WTC11 (cell line): ENCODE data around the gene GALT. TPM values are rescaled to one million over a fixed set of nuclear protein-coding genes. Genes with fewer than 3 reads are reported as not detected.

Experiments used
- ATAC-seq: fragments of 200-7000 bp; cut with Tn5 transposase; 2 replicates; pipeline ENCODE4 v1.10.0; 2021; ENCODE audit warnings: mild to moderate bottlenecking, moderate library complexity
- CTCF ChIA-PET: fragments of 300-600 bp; sonication (Branson Sonifier 250); formaldehyde crosslinking; loops from one replicate; lab custom pipeline; 2021; ENCODE audit warnings: antibody characterized with exemption; lab: Charles Lee
- POLR2A ChIA-PET: fragments of 350-600 bp; sonication (Branson Sonifier 250); formaldehyde crosslinking; loops from one replicate; lab custom pipeline; 2021; ENCODE audit warnings: antibody characterized with exemption; lab: Charles Lee
- DNase-seq: peaks from one replicate; pipeline ENCODE4 v3.0.0; 2021; ENCODE audit warnings: low spot score
- H3K27ac Mint-ChIP-seq: 2 replicates; pipeline ENCODE4 v1.8.0; 2021; ENCODE audit warnings: mixed read lengths
- H3K27me3 Mint-ChIP-seq: 2 replicates; pipeline ENCODE4 v1.8.0; 2021; ENCODE audit warnings: low read depth, mild to moderate bottlenecking, moderate library complexity, mixed read lengths
- H3K36me3 Mint-ChIP-seq: 2 replicates; pipeline ENCODE4 v1.8.0; 2021; ENCODE audit warnings: mixed read lengths
- H3K4me1 Mint-ChIP-seq: 2 replicates; pipeline ENCODE4 v1.8.0; 2022; ENCODE audit warnings: mixed read lengths
- H3K4me3 Mint-ChIP-seq: 2 replicates; pipeline ENCODE4 v1.8.0; 2021; ENCODE audit warnings: mild to moderate bottlenecking, moderate library complexity, mixed read lengths
- H3K9me3 Mint-ChIP-seq: 2 replicates; pipeline ENCODE4 v1.8.0; 2021; ENCODE audit warnings: mixed read lengths
- CREB1 ChIP-seq: sonication (generic); formaldehyde crosslinking; IDR thresholded peaks from 2 replicates; pipeline ENCODE4 v1.8.0; 2023; ENCODE audit warnings: mild to moderate bottlenecking, missing genetic modification reagents
- CTCF ChIP-seq: fragments of 200-600 bp; IDR thresholded peaks from 2 replicates; pipeline ENCODE4 v1.8.0; 2022; ENCODE audit warnings: antibody characterized with exemption
- IRF1 ChIP-seq: sonication (generic); formaldehyde crosslinking; IDR thresholded peaks from 2 replicates; pipeline ENCODE4 v1.8.0; 2023; ENCODE audit warnings: missing genetic modification reagents
- IRF2 ChIP-seq: sonication (generic); formaldehyde crosslinking; IDR thresholded peaks from 2 replicates; pipeline ENCODE4 v1.8.0; 2022; ENCODE audit warnings: low read depth, missing genetic modification reagents, borderline replicate concordance
- NFE2L1 ChIP-seq: sonication (generic); formaldehyde crosslinking; IDR thresholded peaks from 2 replicates; pipeline ENCODE4 v1.8.1; 2023; ENCODE audit warnings: missing genetic modification reagents
- NR1H2 ChIP-seq: sonication (generic); formaldehyde crosslinking; IDR thresholded peaks from 2 replicates; pipeline ENCODE4 v1.9.0; 2021; ENCODE audit warnings: mild to moderate bottlenecking, moderate library complexity, missing genetic modification reagents
- SOX15 ChIP-seq: fragments of 250-450 bp; sonication (Bioruptor Pico); IDR thresholded peaks from 2 replicates; pipeline ENCODE4 v1.9.0; 2021; ENCODE audit warnings: mild to moderate bottlenecking
- SP1 ChIP-seq: sonication (generic); formaldehyde crosslinking; conservative IDR thresholded peaks from 2 replicates; pipeline ENCODE4 v1.8.1; 2022; ENCODE audit warnings: missing genetic modification reagents
- TCF7 ChIP-seq: sonication (generic); formaldehyde crosslinking; IDR thresholded peaks from 2 replicates; pipeline ENCODE4 v1.8.0; 2022; ENCODE audit warnings: mild to moderate bottlenecking, low read depth, missing genetic modification reagents, moderate library complexity
- TEAD1 ChIP-seq: sonication (generic); formaldehyde crosslinking; IDR thresholded peaks from 2 replicates; pipeline ENCODE4 v1.8.0; 2022; ENCODE audit warnings: mild to moderate bottlenecking, missing genetic modification reagents
- TEAD4 ChIP-seq: sonication (generic); formaldehyde crosslinking; IDR thresholded peaks from 2 replicates; pipeline ENCODE4 v1.8.0; 2022; ENCODE audit warnings: mild to moderate bottlenecking, missing genetic modification reagents
- ZNF121 ChIP-seq: sonication (generic); formaldehyde crosslinking; IDR thresholded peaks from 2 replicates; pipeline ENCODE4 v1.8.0; 2023; ENCODE audit warnings: missing genetic modification reagents
- ZNF219 ChIP-seq: sonication (generic); formaldehyde crosslinking; IDR thresholded peaks from 2 replicates; pipeline ENCODE4 v1.8.0; 2023; ENCODE audit warnings: missing genetic modification reagents, mild to moderate bottlenecking, borderline replicate concordance
- ZNF232 ChIP-seq: sonication (generic); formaldehyde crosslinking; IDR thresholded peaks from 2 replicates; pipeline ENCODE4 v1.8.0; 2022; ENCODE audit warnings: mild to moderate bottlenecking, missing genetic modification reagents
- total RNA-seq: library from RNA; stranded (reverse); gene quantifications from 3 replicates; pipeline ENCODE4 v1.2.3, GENCODE V29; 2021
- TF ChIP-seq, protein P1 (sequence below): sonication (generic); formaldehyde crosslinking; IDR thresholded peaks from 2 replicates; pipeline ENCODE4 v1.8.0; 2023; ENCODE audit warnings: missing genetic modification reagents, mild to moderate bottlenecking, borderline replicate concordance
- TF ChIP-seq, protein P2 (sequence below): fragments of 250-450 bp; sonication (Bioruptor Pico); IDR thresholded peaks from 2 replicates; pipeline ENCODE4 v1.8.0; 2021; ENCODE audit warnings: mild to moderate bottlenecking
- TF ChIP-seq, protein P3 (sequence below): sonication (generic); formaldehyde crosslinking; IDR thresholded peaks from 2 replicates; pipeline ENCODE4 v1.8.1; 2023; ENCODE audit warnings: mild to moderate bottlenecking, missing genetic modification reagents
- TF ChIP-seq, protein P4 (sequence below): sonication (generic); formaldehyde crosslinking; IDR thresholded peaks from 2 replicates; pipeline ENCODE4 v1.8.0; 2022; ENCODE audit warnings: missing genetic modification reagents

GALT gene
- total RNA-seq, 1 experiment from 2014 or later = 39.7 TPM

DNA sequence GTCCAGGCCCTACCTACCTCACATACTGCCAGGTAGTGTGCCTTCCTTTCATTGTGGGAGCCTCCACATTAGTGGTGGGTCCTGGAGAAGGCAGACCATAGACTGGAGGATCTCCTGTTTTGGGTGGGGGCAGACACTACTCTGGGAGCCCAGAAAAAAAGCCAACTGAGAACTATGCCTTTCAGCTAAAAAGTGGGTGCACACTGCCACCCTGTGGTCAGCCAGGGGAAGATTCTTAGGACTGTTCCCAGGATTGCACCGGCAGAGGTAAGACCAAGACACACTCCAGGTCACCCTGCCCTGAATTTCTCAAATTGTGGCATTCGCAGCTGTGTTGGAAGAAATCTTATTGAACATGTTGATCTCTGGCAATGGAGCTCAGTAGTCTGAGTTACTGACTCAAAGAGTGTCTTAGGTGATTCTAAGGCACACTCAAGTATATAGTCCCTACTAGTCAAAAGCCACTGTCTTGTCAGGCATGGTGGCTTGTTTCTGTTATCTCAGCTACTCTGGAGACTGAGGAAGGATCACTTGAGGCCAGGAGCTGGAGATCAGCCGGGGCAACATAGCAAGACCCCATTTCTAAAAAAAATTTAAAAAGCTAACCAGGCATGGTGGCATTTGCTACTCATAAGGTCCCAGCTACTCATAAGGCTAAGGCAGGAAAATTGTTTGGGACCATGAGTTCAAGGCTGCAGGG is 12.5 kb upstream of the GALT start:
- H3K36me3 Mint-ChIP-seq = peaks cover 4% of the 10 kb centered on the region
- TF ChIP-seq TCF7 (CRISPR knock-in tag) (no peak), CTCF (peak; percentile 68), SP1 (CRISPR knock-in tag) (peak; percentile 34; the same call in 1 of the 2 replicates), CREB1 (CRISPR knock-in tag) (no peak), TEAD1 (CRISPR knock-in tag) (0 out of 2 replicates have a peak, but pooled peaks have one; percentile 15), ZNF121 (CRISPR knock-in tag) (peak; percentile 91), ZNF219 (CRISPR knock-in tag) (no peak)
- TF ChIP-seq, protein P1, sequence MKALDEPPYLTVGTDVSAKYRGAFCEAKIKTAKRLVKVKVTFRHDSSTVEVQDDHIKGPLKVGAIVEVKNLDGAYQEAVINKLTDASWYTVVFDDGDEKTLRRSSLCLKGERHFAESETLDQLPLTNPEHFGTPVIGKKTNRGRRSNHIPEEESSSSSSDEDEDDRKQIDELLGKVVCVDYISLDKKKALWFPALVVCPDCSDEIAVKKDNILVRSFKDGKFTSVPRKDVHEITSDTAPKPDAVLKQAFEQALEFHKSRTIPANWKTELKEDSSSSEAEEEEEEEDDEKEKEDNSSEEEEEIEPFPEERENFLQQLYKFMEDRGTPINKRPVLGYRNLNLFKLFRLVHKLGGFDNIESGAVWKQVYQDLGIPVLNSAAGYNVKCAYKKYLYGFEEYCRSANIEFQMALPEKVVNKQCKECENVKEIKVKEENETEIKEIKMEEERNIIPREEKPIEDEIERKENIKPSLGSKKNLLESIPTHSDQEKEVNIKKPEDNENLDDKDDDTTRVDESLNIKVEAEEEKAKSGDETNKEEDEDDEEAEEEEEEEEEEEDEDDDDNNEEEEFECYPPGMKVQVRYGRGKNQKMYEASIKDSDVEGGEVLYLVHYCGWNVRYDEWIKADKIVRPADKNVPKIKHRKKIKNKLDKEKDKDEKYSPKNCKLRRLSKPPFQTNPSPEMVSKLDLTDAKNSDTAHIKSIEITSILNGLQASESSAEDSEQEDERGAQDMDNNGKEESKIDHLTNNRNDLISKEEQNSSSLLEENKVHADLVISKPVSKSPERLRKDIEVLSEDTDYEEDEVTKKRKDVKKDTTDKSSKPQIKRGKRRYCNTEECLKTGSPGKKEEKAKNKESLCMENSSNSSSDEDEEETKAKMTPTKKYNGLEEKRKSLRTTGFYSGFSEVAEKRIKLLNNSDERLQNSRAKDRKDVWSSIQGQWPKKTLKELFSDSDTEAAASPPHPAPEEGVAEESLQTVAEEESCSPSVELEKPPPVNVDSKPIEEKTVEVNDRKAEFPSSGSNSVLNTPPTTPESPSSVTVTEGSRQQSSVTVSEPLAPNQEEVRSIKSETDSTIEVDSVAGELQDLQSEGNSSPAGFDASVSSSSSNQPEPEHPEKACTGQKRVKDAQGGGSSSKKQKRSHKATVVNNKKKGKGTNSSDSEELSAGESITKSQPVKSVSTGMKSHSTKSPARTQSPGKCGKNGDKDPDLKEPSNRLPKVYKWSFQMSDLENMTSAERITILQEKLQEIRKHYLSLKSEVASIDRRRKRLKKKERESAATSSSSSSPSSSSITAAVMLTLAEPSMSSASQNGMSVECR = no peak
- TF ChIP-seq, all 79 proteins: peak for 4
- Mint-ChIP-seq H3K4me3 (no peak overlapping the region), H3K27me3 (peaks cover 47% of the 10 kb centered on the region), H3K27ac (peak overlapping the region; percentile 26; the same call in 1 of the 2 replicates), H3K9me3 (no peaks in the 10 kb centered on the region), H3K4me1 (peaks cover 34% of the 10 kb centered on the region)
- ATAC-seq = peak; percentile 46
- CTCF ChIA-PET = interaction anchor here (0.6 to 6.7 kb wide), 33 partner anchors 9 to 230 kb away, joined by 3 to 94 read pairs (median 5); partner anchors contain the start of genes DCTN3, ENHO, GALT and IL11RA
- POLR2A ChIA-PET = interaction anchor here (1.1 to 1.2 kb wide), 2 partner anchors 9 to 12 kb away, joined by 6 to 8 read pairs; partner anchors contain the start of gene GALT
- DNase-seq = peak; percentile 75

DNA sequence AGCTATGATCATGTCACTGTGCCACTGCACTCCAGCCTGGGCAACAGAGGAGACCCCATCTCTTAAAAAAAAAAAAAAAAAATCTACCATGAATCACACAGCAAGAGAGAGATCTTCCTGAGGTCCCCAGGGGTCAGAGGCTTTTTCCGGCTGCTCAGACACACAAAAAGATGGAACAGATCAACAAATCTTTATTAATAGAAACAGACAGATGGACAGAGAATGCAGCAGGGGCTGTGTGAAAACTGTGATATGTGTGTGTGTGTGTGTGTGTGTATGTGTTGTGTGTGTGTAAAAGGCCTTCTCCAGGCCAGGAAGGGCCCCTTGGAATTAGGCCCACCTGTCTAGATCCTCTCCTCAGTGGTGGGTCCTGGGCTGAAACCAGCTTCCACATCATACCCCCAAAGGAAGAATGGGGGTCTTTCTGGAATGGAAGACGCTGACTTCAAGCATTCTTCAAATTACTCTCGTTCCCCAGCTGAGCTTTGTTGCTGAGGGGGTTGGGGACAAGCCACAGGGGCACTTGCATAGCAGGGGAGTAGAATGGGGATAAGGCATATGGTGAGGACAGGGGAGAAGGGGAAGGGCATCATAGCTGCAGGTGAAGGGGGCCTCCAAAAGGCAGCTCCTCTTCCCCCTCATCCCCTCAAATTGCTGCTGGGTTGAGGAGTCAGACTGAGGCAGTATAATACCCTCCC is 11.8 kb upstream of the GALT start:
- POLR2A ChIA-PET = interaction anchor here (1.2 kb wide), 1 partner anchor 11 kb away, joined by 8 read pairs; the partner anchor contains the start of gene GALT
- TF ChIP-seq IRF1 (CRISPR knock-in tag) (no peak), ZNF232 (CRISPR knock-in tag) (no peak), SOX15 (CRISPR knock-in tag) (no peak), IRF2 (CRISPR knock-in tag) (no peak), NFE2L1 (CRISPR knock-in tag) (no peak), TCF7 (CRISPR knock-in tag) (no peak), NR1H2 (CRISPR knock-in tag) (no peak), TEAD4 (CRISPR knock-in tag) (no peak)
- TF ChIP-seq, protein P2, sequence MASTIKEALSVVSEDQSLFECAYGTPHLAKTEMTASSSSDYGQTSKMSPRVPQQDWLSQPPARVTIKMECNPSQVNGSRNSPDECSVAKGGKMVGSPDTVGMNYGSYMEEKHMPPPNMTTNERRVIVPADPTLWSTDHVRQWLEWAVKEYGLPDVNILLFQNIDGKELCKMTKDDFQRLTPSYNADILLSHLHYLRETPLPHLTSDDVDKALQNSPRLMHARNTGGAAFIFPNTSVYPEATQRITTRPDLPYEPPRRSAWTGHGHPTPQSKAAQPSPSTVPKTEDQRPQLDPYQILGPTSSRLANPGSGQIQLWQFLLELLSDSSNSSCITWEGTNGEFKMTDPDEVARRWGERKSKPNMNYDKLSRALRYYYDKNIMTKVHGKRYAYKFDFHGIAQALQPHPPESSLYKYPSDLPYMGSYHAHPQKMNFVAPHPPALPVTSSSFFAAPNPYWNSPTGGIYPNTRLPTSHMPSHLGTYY (CRISPR knock-in tag) = no peak
- TF ChIP-seq, protein P3, sequence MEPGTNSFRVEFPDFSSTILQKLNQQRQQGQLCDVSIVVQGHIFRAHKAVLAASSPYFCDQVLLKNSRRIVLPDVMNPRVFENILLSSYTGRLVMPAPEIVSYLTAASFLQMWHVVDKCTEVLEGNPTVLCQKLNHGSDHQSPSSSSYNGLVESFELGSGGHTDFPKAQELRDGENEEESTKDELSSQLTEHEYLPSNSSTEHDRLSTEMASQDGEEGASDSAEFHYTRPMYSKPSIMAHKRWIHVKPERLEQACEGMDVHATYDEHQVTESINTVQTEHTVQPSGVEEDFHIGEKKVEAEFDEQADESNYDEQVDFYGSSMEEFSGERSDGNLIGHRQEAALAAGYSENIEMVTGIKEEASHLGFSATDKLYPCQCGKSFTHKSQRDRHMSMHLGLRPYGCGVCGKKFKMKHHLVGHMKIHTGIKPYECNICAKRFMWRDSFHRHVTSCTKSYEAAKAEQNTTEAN = no peak
- TF ChIP-seq, protein P4, sequence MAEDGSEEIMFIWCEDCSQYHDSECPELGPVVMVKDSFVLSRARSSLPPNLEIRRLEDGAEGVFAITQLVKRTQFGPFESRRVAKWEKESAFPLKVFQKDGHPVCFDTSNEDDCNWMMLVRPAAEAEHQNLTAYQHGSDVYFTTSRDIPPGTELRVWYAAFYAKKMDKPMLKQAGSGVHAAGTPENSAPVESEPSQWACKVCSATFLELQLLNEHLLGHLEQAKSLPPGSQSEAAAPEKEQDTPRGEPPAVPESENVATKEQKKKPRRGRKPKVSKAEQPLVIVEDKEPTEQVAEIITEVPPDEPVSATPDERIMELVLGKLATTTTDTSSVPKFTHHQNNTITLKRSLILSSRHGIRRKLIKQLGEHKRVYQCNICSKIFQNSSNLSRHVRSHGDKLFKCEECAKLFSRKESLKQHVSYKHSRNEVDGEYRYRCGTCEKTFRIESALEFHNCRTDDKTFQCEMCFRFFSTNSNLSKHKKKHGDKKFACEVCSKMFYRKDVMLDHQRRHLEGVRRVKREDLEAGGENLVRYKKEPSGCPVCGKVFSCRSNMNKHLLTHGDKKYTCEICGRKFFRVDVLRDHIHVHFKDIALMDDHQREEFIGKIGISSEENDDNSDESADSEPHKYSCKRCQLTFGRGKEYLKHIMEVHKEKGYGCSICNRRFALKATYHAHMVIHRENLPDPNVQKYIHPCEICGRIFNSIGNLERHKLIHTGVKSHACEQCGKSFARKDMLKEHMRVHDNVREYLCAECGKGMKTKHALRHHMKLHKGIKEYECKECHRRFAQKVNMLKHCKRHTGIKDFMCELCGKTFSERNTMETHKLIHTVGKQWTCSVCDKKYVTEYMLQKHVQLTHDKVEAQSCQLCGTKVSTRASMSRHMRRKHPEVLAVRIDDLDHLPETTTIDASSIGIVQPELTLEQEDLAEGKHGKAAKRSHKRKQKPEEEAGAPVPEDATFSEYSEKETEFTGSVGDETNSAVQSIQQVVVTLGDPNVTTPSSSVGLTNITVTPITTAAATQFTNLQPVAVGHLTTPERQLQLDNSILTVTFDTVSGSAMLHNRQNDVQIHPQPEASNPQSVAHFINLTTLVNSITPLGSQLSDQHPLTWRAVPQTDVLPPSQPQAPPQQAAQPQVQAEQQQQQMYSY (CRISPR knock-in tag) = no peak

More for the DNA sequence above, 11.8 kb upstream of the GALT start:
- CTCF ChIA-PET = interaction anchor here (0.5 to 6.7 kb wide), 33 partner anchors 8 to 231 kb away, joined by 3 to 94 read pairs (median 6); partner anchors contain the start of genes DCTN3, ENHO, GALT and IL11RA
- DNase-seq = no peak
- H3K36me3 Mint-ChIP-seq = peaks cover 4% of the 10 kb centered on the region
- H3K27ac Mint-ChIP-seq = no peak overlapping the region
- H3K4me3 Mint-ChIP-seq = no peak overlapping the region
- no peaks in the 10 kb centered on the region for H3K9me3 Mint-ChIP-seq
- H3K4me1 Mint-ChIP-seq = peaks cover 30% of the 10 kb centered on the region
- ATAC-seq = no peak
- H3K27me3 Mint-ChIP-seq = peaks cover 40% of the 10 kb centered on the region
